ENCODE results near the gene PKP4. TPM values are rescaled to one million over a fixed set of nuclear protein-coding genes. Genes with fewer than 3 reads are reported as not detected.

PKP4 gene
- total and polyA plus RNA-seq, 2 donors, result 22.5 to 24.9 TPM

DNA sequence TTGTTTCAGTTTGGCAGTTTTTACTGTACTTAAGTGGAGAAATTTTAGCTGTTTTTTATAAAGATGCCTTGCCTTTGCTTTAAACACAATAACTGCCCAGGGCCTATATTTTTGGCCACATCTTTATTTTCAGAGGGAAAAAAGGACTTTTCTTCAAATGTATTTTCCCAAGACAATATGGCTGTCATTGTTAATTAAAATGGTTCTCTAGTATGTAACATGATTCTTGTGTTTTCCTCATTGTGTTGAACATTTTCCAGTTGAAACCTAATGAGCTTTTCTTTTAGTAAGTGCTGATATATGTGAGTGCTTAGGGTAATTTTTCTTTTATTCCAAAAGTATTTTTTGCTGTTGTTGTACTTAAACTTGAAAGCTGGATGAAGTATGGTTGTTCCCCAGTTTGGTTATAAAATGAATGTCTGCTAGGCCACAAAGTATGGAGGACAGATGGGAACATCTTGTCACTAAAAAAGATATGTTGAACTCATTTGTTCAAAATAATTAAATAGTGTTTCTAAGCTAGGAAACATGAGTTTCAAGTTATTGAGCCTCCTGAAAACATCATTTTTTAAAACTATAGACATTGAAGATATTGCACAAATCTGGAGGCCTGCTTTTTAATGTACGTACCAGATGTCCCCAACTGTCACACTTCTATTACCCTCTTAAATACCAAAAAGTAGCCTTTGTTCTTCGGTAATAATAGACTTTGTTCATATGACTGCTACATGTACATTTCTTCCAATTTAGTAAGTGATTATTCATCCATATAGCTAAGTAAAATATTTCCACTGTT is 190.9 kb downstream of the PKP4 start:
- 98% methylated on average over 2 of the region's 2 CpGs for WGBS
- H3K27ac ChIP-seq (ENCODE audit: low read depth in 1 of 2, low read length in 1 of 2), result no peak overlapping the region
- H3K36me3 ChIP-seq (ENCODE audit: control insufficient read depth in 2 of 2, insufficient read depth in 2 of 2, low read length in 1 of 2), result peaks cover 0 to 6% of the 10 kb centered on the region in 2 donors
- no peak overlapping the region for H3K4me3 ChIP-seq (ENCODE audit: low read length in 2 of 2)
- DNase-seq (ENCODE audit: low read depth in 6 of 9, low spot score in 9 of 9), result no peak
- H3K27me3 ChIP-seq (ENCODE audit: control insufficient read depth in 2 of 2, insufficient read depth in 1 of 2, low read length in 1 of 2), result no peaks in the 10 kb centered on the region
- no peaks in the 10 kb centered on the region for H3K9me3 ChIP-seq (ENCODE audit: control insufficient read depth in 2 of 2, insufficient read depth in 1 of 2, low read length in 1 of 2)
- peaks cover 0 to 20% of the 10 kb centered on the region in 2 donors for H3K4me1 ChIP-seq (ENCODE audit: control insufficient read depth in 2 of 2, insufficient read depth in 2 of 2, low read length in 2 of 2)

DNA sequence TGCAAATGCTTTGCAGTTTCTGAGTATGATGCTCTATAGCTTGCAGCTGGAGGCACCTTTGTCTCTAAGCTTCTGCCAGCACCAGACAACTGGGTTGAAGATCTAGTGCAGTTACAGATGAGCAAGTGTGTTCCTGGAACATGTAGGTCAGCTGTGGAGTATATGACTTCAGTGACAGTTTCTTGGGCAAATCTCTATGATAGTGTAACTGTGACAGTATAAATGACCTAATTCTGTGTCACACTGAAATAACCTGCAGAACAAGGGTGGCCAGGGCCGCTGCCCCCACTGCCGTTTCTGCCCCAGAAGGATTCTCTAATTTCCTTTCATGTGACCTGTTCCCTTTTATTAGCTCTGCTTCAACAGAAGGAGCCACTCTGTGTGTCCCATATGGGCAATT is 193.1 kb downstream of the PKP4 start:
- Histone ChIP-seq H3K27me3 (ENCODE audit: control insufficient read depth in 2 of 2, insufficient read depth in 1 of 2, low read length in 1 of 2) (no peaks in the 10 kb centered on the region), H3K4me1 (ENCODE audit: control insufficient read depth in 2 of 2, insufficient read depth in 2 of 2, low read length in 2 of 2) (peaks cover 0 to 20% of the 10 kb centered on the region in 2 donors), H3K27ac (ENCODE audit: low read depth in 1 of 2, low read length in 1 of 2) (no peak overlapping the region), H3K4me3 (ENCODE audit: low read length in 2 of 2) (no peak overlapping the region), H3K9me3 (ENCODE audit: control insufficient read depth in 2 of 2, insufficient read depth in 1 of 2, low read length in 1 of 2) (no peaks in the 10 kb centered on the region), H3K36me3 (ENCODE audit: control insufficient read depth in 2 of 2, insufficient read depth in 2 of 2, low read length in 1 of 2) (peaks cover 0 to 5% of the 10 kb centered on the region in 2 donors)
- DNase-seq (ENCODE audit: low read depth in 6 of 9, low spot score in 9 of 9), result no peak
- 73% methylated on average over 2 of the region's 2 CpGs for WGBS

DNA sequence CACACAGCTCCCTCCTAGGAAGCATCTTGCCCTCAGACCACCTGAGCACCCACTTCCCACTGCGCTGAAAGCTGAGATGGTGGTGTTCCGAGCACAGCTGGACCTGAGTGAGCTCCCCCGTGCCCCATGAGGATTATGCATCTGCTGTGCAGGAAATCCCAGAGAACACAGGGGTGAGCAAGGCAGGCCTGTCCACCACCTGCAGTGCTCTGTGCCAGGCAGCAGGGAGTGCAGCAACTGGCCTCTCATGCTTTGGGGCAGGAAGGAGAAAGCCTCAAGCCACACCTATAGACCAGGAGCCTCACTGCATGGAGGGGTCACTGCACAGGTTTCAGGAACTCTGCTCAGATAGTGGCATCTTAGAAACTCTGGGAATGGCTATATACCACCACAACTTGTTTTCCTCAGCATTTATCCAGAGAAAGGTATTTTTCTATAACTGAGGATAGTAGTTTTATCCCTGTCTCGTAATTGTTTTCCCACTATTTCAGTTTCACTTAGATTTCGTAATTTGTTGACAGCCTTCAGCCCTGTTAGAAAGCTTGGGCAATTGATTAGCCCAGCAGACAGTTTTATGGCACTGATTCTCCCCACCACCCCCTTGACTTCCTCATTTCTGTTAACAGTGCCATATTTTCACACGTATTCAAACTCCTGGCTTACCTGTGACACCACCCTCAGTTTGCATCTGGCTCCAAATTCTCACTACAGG is 194.1 kb downstream of the PKP4 start:
- no peaks in the 10 kb centered on the region for H3K27me3 ChIP-seq (ENCODE audit: control insufficient read depth in 2 of 2, insufficient read depth in 1 of 2, low read length in 1 of 2)
- 89% methylated on average over 6 of the region's 6 CpGs for WGBS
- H3K27ac ChIP-seq (ENCODE audit: low read depth in 1 of 2, low read length in 1 of 2), result peak overlapping the region in 1 of 2 donors; percentile 58
- no peak for DNase-seq (ENCODE audit: low read depth in 6 of 9, low spot score in 9 of 9)
- peaks cover 0 to 5% of the 10 kb centered on the region in 2 donors for H3K36me3 ChIP-seq (ENCODE audit: control insufficient read depth in 2 of 2, insufficient read depth in 2 of 2, low read length in 1 of 2)
- peaks cover 0 to 20% of the 10 kb centered on the region in 2 donors for H3K4me1 ChIP-seq (ENCODE audit: control insufficient read depth in 2 of 2, insufficient read depth in 2 of 2, low read length in 2 of 2)
- H3K4me3 ChIP-seq (ENCODE audit: low read length in 2 of 2), result no peak overlapping the region
- no peaks in the 10 kb centered on the region for H3K9me3 ChIP-seq (ENCODE audit: control insufficient read depth in 2 of 2, insufficient read depth in 1 of 2, low read length in 1 of 2)

DNA sequence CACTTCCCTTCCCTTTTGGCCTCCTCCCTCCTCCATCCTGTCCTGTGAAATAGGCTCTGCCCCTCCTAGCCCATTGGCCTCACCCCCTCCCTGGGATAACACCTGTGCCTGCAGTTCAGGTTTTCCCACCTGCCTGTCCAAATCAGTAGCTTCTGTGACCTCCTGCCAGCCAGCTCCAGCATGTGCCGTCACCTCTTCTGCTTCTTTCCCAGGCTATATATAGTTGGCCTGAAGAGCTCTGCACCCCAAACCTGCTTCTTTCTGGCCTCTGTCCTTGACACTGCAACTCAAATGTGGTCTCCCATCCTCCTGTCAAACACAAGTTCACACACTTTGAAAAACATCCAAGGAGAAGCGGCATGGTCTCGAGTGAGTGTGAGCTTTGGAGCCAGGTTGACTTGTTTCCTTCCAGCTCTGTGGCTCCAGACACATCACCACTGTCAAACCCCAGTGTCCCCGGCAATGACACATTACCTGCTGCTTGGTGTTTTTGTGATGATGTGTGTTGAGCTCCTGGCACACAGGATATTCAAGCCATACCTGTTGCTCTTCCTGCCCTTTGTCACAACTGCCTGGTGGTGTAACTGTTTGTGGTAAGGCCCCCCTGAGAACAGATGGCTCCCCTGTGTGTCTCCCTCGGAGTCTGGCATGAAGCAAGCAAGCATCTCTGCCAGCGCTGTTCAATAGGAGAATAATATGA is 194.8 kb downstream of the PKP4 start:
- peak in 4 of 9 donors; percentile 5 to 47 (median 14) for DNase-seq (ENCODE audit: low read depth in 6 of 9, low spot score in 9 of 9)
- WGBS, result 48% methylated on average over 6 of the region's 6 CpGs
- H3K27ac ChIP-seq (ENCODE audit: low read depth in 1 of 2, low read length in 1 of 2), result peak overlapping the region; percentile 33 to 58

DNA sequence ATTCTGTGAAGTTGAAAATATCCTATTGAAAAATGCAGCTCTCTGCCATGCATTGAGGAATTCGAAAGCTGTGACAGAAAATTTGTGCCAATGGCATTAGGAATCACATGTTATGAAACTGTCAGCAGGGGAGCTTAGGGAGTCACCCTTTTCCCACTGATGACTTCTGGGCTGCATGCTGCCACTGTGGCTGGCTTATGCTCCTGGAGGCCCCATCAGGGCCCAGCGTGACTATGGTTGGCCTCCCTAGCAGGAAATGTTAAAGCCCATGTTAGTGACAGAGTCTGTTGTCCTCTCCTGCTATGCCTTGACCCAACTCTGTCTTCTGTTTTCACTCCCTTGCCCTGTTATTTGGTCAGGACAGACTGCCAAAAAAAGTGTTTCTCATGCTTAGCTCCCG is 198.9 kb downstream of the PKP4 start:
- no peaks in the 10 kb centered on the region for H3K27me3 ChIP-seq (ENCODE audit: control insufficient read depth in 2 of 2, insufficient read depth in 1 of 2, low read length in 1 of 2)
- H3K27ac ChIP-seq (ENCODE audit: low read depth in 1 of 2, low read length in 1 of 2), result no peak overlapping the region
- DNase-seq (ENCODE audit: low read depth in 6 of 9, low spot score in 9 of 9), result no peak
- H3K36me3 ChIP-seq (ENCODE audit: control insufficient read depth in 2 of 2, insufficient read depth in 2 of 2, low read length in 1 of 2), result peaks cover 0 to 2% of the 10 kb centered on the region in 2 donors
- 79% methylated on average over 3 of the region's 3 CpGs for WGBS
- no peak overlapping the region for H3K4me3 ChIP-seq (ENCODE audit: low read length in 2 of 2)
- H3K4me1 ChIP-seq (ENCODE audit: control insufficient read depth in 2 of 2, insufficient read depth in 2 of 2, low read length in 2 of 2), result peaks cover 0 to 17% of the 10 kb centered on the region in 2 donors
- H3K9me3 ChIP-seq (ENCODE audit: control insufficient read depth in 2 of 2, insufficient read depth in 1 of 2, low read length in 1 of 2), result no peaks in the 10 kb centered on the region

More for the DNA sequence above, 194.8 kb downstream of the PKP4 start:
- Histone ChIP-seq H3K9me3 (ENCODE audit: control insufficient read depth in 2 of 2, insufficient read depth in 1 of 2, low read length in 1 of 2) (no peaks in the 10 kb centered on the region), H3K4me3 (ENCODE audit: low read length in 2 of 2) (no peak overlapping the region), H3K36me3 (ENCODE audit: control insufficient read depth in 2 of 2, insufficient read depth in 2 of 2, low read length in 1 of 2) (peaks cover 0 to 5% of the 10 kb centered on the region in 2 donors), H3K27me3 (ENCODE audit: control insufficient read depth in 2 of 2, insufficient read depth in 1 of 2, low read length in 1 of 2) (no peaks in the 10 kb centered on the region), H3K4me1 (ENCODE audit: control insufficient read depth in 2 of 2, insufficient read depth in 2 of 2, low read length in 2 of 2) (peaks cover 0 to 20% of the 10 kb centered on the region in 2 donors)

DNA sequence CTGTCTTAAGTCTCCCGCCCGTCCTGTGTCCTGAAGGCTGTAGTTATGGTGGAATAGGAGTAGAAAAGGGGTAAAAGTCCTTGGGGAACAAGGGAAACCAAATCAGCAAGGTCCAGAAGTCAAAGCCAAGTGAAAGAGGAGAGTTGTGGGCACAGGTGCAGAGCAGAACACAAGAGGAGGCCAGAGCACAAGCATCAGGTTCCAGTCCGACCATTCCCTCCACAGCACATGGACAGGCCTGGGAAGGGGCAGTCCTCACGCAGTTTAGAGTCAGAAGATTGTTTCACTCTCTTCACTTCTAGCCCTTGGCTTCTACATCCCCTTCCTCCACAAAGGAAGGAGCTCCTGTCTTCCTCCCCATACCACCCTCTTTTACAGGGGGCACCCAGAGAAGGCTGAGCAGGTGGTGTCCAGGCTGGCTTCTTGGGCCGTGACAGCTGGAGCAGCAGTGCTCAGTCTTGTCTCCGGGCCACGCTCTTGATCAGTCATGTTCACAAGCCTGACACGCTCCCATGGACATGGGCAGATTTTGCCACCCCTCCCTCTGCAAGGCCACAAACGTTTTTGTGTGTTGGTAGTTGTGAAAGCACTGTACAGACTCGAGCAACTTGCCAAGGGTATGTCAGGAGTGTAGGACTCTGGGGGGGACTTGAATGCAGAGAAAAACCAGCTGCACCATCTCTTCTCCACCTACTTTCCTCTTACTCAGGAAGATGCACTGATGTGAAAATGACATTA is 199.9 kb downstream of the PKP4 start:
- 96% methylated on average over 10 of the region's 10 CpGs for WGBS
- Histone ChIP-seq H3K27ac (ENCODE audit: low read depth in 1 of 2, low read length in 1 of 2) (no peak overlapping the region), H3K9me3 (ENCODE audit: control insufficient read depth in 2 of 2, insufficient read depth in 1 of 2, low read length in 1 of 2) (no peaks in the 10 kb centered on the region), H3K27me3 (ENCODE audit: control insufficient read depth in 2 of 2, insufficient read depth in 1 of 2, low read length in 1 of 2) (no peaks in the 10 kb centered on the region), H3K4me3 (ENCODE audit: low read length in 2 of 2) (no peak overlapping the region), H3K36me3 (ENCODE audit: control insufficient read depth in 2 of 2, insufficient read depth in 2 of 2, low read length in 1 of 2) (peaks cover 4 to 5% of the 10 kb centered on the region in 2 donors), H3K4me1 (ENCODE audit: control insufficient read depth in 2 of 2, insufficient read depth in 2 of 2, low read length in 2 of 2) (peaks cover 0 to 8% of the 10 kb centered on the region in 2 donors)
- no peak for DNase-seq (ENCODE audit: low read depth in 6 of 9, low spot score in 9 of 9)

DNA sequence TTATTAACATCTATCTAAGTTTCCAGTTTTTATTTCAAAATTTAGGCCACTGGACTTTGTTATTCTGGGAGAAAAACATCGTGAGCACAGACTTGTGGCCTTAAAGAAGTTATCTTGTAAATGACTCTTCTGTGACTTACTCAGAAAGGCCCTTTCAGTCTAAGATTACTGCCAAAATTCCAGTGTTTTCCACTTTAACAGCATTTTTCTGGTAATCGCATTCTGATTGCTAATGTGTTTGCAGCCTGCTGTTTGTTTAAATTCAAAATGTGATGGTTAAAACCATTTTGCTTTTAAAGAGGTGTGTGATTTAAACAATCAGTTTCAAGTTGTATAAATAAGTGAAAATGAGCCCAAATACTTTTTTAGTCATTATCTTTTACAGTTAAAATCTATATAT is 201.6 kb downstream of the PKP4 start:
- Histone ChIP-seq H3K27me3 (ENCODE audit: control insufficient read depth in 2 of 2, insufficient read depth in 1 of 2, low read length in 1 of 2) (no peaks in the 10 kb centered on the region), H3K4me1 (ENCODE audit: control insufficient read depth in 2 of 2, insufficient read depth in 2 of 2, low read length in 2 of 2) (no peaks in the 10 kb centered on the region), H3K9me3 (ENCODE audit: control insufficient read depth in 2 of 2, insufficient read depth in 1 of 2, low read length in 1 of 2) (no peaks in the 10 kb centered on the region), H3K36me3 (ENCODE audit: control insufficient read depth in 2 of 2, insufficient read depth in 2 of 2, low read length in 1 of 2) (peaks cover 6 to 17% of the 10 kb centered on the region in 2 donors), H3K4me3 (ENCODE audit: low read length in 2 of 2) (no peak overlapping the region), H3K27ac (ENCODE audit: low read depth in 1 of 2, low read length in 1 of 2) (no peak overlapping the region)
- no peak for DNase-seq (ENCODE audit: low read depth in 6 of 9, low spot score in 9 of 9)
- WGBS, result 96% methylated on average over 2 of the region's 2 CpGs

DNA sequence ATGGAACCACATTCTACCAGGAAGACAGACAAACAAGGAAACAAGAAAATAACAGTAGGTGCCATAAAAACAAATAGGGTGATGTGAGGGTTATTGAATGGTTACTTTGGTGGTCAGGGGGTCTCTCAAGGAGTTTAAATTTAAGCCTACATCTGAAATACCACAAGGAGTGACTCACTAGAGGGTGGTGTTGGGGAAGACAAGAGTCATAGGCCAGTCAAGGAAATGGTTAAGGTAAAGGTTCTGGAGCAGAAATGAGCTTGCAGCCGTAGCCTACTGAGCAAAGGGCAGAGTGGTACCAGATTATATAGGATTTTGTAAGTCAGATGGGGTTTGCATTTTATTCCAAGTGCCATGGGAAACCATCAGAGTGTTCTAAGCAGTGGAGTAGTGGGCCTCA is 202.7 kb downstream of the PKP4 start:
- no peaks in the 10 kb centered on the region for H3K27me3 ChIP-seq (ENCODE audit: control insufficient read depth in 2 of 2, insufficient read depth in 1 of 2, low read length in 1 of 2)
- H3K36me3 ChIP-seq (ENCODE audit: control insufficient read depth in 2 of 2, insufficient read depth in 2 of 2, low read length in 1 of 2), result peaks cover 14 to 27% of the 10 kb centered on the region in 2 donors
- 94% methylated on average over 1 of the region's 1 CpG for WGBS
- DNase-seq (ENCODE audit: low read depth in 6 of 9, low spot score in 9 of 9), result no peak
- no peak overlapping the region for H3K4me3 ChIP-seq (ENCODE audit: low read length in 2 of 2)
- no peaks in the 10 kb centered on the region for H3K9me3 ChIP-seq (ENCODE audit: control insufficient read depth in 2 of 2, insufficient read depth in 1 of 2, low read length in 1 of 2)
- no peak overlapping the region for H3K27ac ChIP-seq (ENCODE audit: low read depth in 1 of 2, low read length in 1 of 2)
- no peaks in the 10 kb centered on the region for H3K4me1 ChIP-seq (ENCODE audit: control insufficient read depth in 2 of 2, insufficient read depth in 2 of 2, low read length in 2 of 2)

Data from thymus (tissue), 11 donors.